ENCODE data around the gene LRRC15. TPM values are rescaled to one million over a fixed set of nuclear protein-coding genes. Genes with fewer than 3 reads are reported as not detected.

Gene LRRC15
- total RNA-seq, 2 experiments from 2014 or later, result not detected

GRCh38 chr3:194351952-194352536 is 17.5 kb downstream of the LRRC15 start:
- Histone ChIP-seq H3K27ac (ENCODE audit: low read depth, low read length, poor library complexity, severe bottlenecking) (no peak overlapping the region), H3K4me2 (ENCODE audit: low read length) (no peak overlapping the region), H2AFZ (ENCODE audit: low read length) (no peak overlapping the region), H4K20me1 (ENCODE audit: insufficient read depth, low read length) (no peaks in the 10 kb centered on the region), H3K9me3 (ENCODE audit: low read length) (no peaks in the 10 kb centered on the region), H3K79me2 (ENCODE audit: insufficient read depth, low read depth, low read length) (no peaks in the 10 kb centered on the region), H3K4me3 (ENCODE audit: low read depth, low read length, poor library complexity, severe bottlenecking) (no peak overlapping the region), H3K9me2 (ENCODE audit: insufficient read depth, low read length) (no peaks in the 10 kb centered on the region), H3K36me3 (ENCODE audit: insufficient read depth, low read length) (no peaks in the 10 kb centered on the region), H3K4me1 (ENCODE audit: insufficient read depth, low read length, poor library complexity, severe bottlenecking) (no peaks in the 10 kb centered on the region)
- POLR2A ChIA-PET, result no interaction called here
- DNase-seq (ENCODE audit: low spot score), result no peak
- TF ChIP-seq CTCF (conservative IDR thresholded peaks at IDR 0.05; ENCODE audit: low read length) (no peak), EZH2phosphoT487 (IDR thresholded peaks at IDR 0.05; ENCODE audit: borderline replicate concordance, low read depth, low read length) (no peak)
- no TSS peak for BruUV-seq (replicated peaks)
- intact Hi-C loops (cut with micrococcal nuclease; ENCODE audit: unreplicated experiment), result no loop called here
- CTCF ChIA-PET (ENCODE audit: unreplicated experiment), result no interaction called here

DNA sequence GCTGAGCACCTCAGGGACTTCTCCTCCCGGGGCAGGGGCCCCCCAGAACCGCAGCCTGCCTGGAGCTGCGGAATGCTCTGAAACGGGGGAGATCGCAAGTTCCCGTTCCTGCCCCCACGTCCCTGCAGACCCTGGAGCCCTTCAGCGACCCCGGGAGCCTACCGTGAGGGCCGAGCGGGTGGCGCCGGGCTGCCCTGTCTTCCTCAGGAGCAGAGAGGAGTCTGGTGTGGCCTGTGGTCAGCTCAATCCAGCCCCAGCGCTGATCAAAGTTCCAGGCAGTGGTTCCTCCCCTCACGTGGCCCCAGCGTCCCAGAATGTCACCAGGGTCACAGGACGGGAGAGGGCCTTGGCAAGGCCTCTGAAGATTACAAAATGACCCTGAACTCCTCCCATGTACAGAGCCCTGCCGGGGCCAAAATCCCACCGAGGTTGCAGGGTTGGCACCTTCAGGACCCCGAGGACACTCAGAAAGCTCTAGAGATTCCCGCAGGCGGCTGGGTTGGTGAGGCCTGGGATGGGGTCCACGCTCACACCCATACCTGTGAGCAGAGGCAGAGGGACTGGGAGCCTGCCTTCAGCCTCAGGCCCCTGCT is 18.4 kb downstream of the LRRC15 start, which contains the start of gene CPN2:
Gene CPN2 (minus strand): TSS at position 249 of the 593 bp plus-strand sequence. CDS start 8,626 bp downstream, outside the sequence.
- H3K79me2 ChIP-seq (ENCODE audit: insufficient read depth, low read depth, low read length), result no peaks in the 10 kb centered on the region
- H4K20me1 ChIP-seq (ENCODE audit: insufficient read depth, low read length), result no peaks in the 10 kb centered on the region
- H3K36me3 ChIP-seq (ENCODE audit: insufficient read depth, low read length), result no peaks in the 10 kb centered on the region
- H2AFZ ChIP-seq (ENCODE audit: low read length), result no peak within 1 kb of the TSS
- CTCF ChIA-PET (ENCODE audit: unreplicated experiment), result no interaction called here
- H3K9me2 ChIP-seq (ENCODE audit: insufficient read depth, low read length), result no peaks in the 10 kb centered on the region
- no peak within 1 kb of the TSS for H3K4me2 ChIP-seq (ENCODE audit: low read length)
- no peak within 1 kb of the TSS for H3K27ac ChIP-seq (ENCODE audit: low read depth, low read length, poor library complexity, severe bottlenecking)
- POLR2A ChIA-PET, result no interaction called here
- intact Hi-C loops (cut with micrococcal nuclease; ENCODE audit: unreplicated experiment), result no loop called here
- no peaks in the 10 kb centered on the region for H3K9me3 ChIP-seq (ENCODE audit: low read length)
- no TSS peak for BruUV-seq (replicated peaks)
- H3K4me3 ChIP-seq (ENCODE audit: low read depth, low read length, poor library complexity, severe bottlenecking), result no peak within 1 kb of the TSS
- no peak for DNase-seq (ENCODE audit: low spot score)
- TF ChIP-seq CTCF (conservative IDR thresholded peaks at IDR 0.05; ENCODE audit: low read length), result no peak
- TF ChIP-seq EZH2phosphoT487 (IDR thresholded peaks at IDR 0.05; ENCODE audit: borderline replicate concordance, low read depth, low read length), result no peak
- no peaks in the 10 kb centered on the region for H3K4me1 ChIP-seq (ENCODE audit: insufficient read depth, low read length, poor library complexity, severe bottlenecking)

GRCh38 chr3:194350726-194351071 is 18.8 kb downstream of the LRRC15 start:
- Histone ChIP-seq H3K27ac (ENCODE audit: low read depth, low read length, poor library complexity, severe bottlenecking) (no peak overlapping the region), H2AFZ (ENCODE audit: low read length) (no peak overlapping the region), H3K9me2 (ENCODE audit: insufficient read depth, low read length) (no peaks in the 10 kb centered on the region), H3K4me2 (ENCODE audit: low read length) (no peak overlapping the region), H3K9me3 (ENCODE audit: low read length) (no peaks in the 10 kb centered on the region), H4K20me1 (ENCODE audit: insufficient read depth, low read length) (no peaks in the 10 kb centered on the region), H3K36me3 (ENCODE audit: insufficient read depth, low read length) (no peaks in the 10 kb centered on the region), H3K4me3 (ENCODE audit: low read depth, low read length, poor library complexity, severe bottlenecking) (no peak overlapping the region), H3K4me1 (ENCODE audit: insufficient read depth, low read length, poor library complexity, severe bottlenecking) (no peaks in the 10 kb centered on the region), H3K79me2 (ENCODE audit: insufficient read depth, low read depth, low read length) (no peaks in the 10 kb centered on the region)
- intact Hi-C loops (cut with micrococcal nuclease; ENCODE audit: unreplicated experiment), result no loop called here
- ChIA-PET POLR2A (no interaction called here), CTCF (ENCODE audit: unreplicated experiment) (interaction anchor here (0.6 kb wide), 1 partner anchor 478 kb away, joined by 3 read pairs; no protein-coding TSS in a partner anchor)
- TF ChIP-seq CTCF (conservative IDR thresholded peaks at IDR 0.05; ENCODE audit: low read length) (no peak), EZH2phosphoT487 (IDR thresholded peaks at IDR 0.05; ENCODE audit: borderline replicate concordance, low read depth, low read length) (no peak)
- BruUV-seq (replicated peaks), result no TSS peak
- no peak for DNase-seq (ENCODE audit: low spot score)
